ENCODE results near the gene ADCY9. TPM values are rescaled to one million over a fixed set of nuclear protein-coding genes. Genes with fewer than 3 reads are reported as not detected.
"Not testable (repeated sequence)": the region's sequence is repeated elsewhere in the genome, so short reads cannot be mapped to it uniquely, and the experiment has no call there.

The ADCY9 gene
- total RNA-seq, 1 donor from 2014 or later: 34.6 TPM

- peak; percentile 44 for DNase-seq (ENCODE audit: low spot score)
These were observed 165.7 kb downstream of the ADCY9 start for GRCh38 chr16:3950343-3951193.

GRCh38 chr16:3949946-3950342, 166.3 kb downstream of the ADCY9 start:
- DNase-seq (ENCODE audit: low spot score): no peak

GRCh38 chr16:3949287-3949686, 167.0 kb downstream of the ADCY9 start:
- no peak for DNase-seq (ENCODE audit: low spot score)

GRCh38 chr16:3948378-3948995, 167.8 kb downstream of the ADCY9 start:
- DNase-seq (ENCODE audit: low spot score): no peak

- no peak for DNase-seq (ENCODE audit: low spot score)
These were observed 169.6 kb downstream of the ADCY9 start for GRCh38 chr16:3946604-3947180.

- DNase-seq (ENCODE audit: low spot score): peak; percentile 64
These were observed 170.3 kb downstream of the ADCY9 start for GRCh38 chr16:3945751-3946603.

GRCh38 chr16:3944457-3944856, 171.8 kb downstream of the ADCY9 start:
- DNase-seq (ENCODE audit: low spot score): not testable (repeated sequence)

- DNase-seq (ENCODE audit: low spot score): not testable (repeated sequence)
These were observed 174.1 kb downstream of the ADCY9 start for GRCh38 chr16:3942146-3942545.

- peak; percentile 38 for DNase-seq (ENCODE audit: low spot score)
These were observed 177.2 kb downstream of the ADCY9 start for GRCh38 chr16:3938843-3939624.

- no peak for DNase-seq (ENCODE audit: low spot score)
These were observed 177.8 kb downstream of the ADCY9 start for GRCh38 chr16:3938471-3938842.

GRCh38 chr16:3937066-3937875, 179.0 kb downstream of the ADCY9 start:
- no peak for DNase-seq (ENCODE audit: low spot score)

- DNase-seq (ENCODE audit: low spot score): no peak
These were observed 180.3 kb downstream of the ADCY9 start for GRCh38 chr16:3935921-3936320.

- DNase-seq (ENCODE audit: low spot score): no peak
These were observed 181.6 kb downstream of the ADCY9 start for GRCh38 chr16:3934491-3935181.

GRCh38 chr16:3927147-3927546, 189.1 kb downstream of the ADCY9 start:
- not testable (repeated sequence) for DNase-seq (ENCODE audit: low spot score)

- no peak for DNase-seq (ENCODE audit: low spot score)
These were observed 191.5 kb downstream of the ADCY9 start for GRCh38 chr16:3924763-3925162.

GRCh38 chr16:3922241-3922640, 194.0 kb downstream of the ADCY9 start:
- DNase-seq (ENCODE audit: low spot score): no peak

GRCh38 chr16:3920206-3920605, 196.0 kb downstream of the ADCY9 start:
- DNase-seq (ENCODE audit: low spot score): no peak

- DNase-seq (ENCODE audit: low spot score): no peak
These were observed 196.8 kb downstream of the ADCY9 start for GRCh38 chr16:3919413-3919812.

- no peak for DNase-seq (ENCODE audit: low spot score)
These were observed 200.6 kb downstream of the ADCY9 start for GRCh38 chr16:3915426-3916260.

Measured in mucosa of gallbladder (tissue), 1 donor.